MG63 (cell line): ENCODE data around the gene TACR3. TPM values are rescaled to one million over a fixed set of nuclear protein-coding genes. Genes with fewer than 3 reads are reported as not detected.
"Not testable (repeated sequence)": the region's sequence is repeated elsewhere in the genome, so short reads cannot be mapped to it uniquely, and the experiment has no call there.

Source experiments
- DNase-seq: peaks from one replicate; pipeline ENCODE4 v3.0.0-alpha.2; 2020
- H3K27me3 ChIP-seq: fragments of 250-450 bp; sonication (Bioruptor Pico); 2 replicates; pipeline ENCODE4 v1.5.1; 2020; ENCODE audit warnings: mild to moderate bottlenecking, moderate library complexity
- H3K36me3 ChIP-seq: fragments of 250-450 bp; sonication (Bioruptor Pico); 2 replicates; pipeline ENCODE4 v1.5.1; 2020; ENCODE audit warnings: mild to moderate bottlenecking, moderate library complexity
- H3K4me3 ChIP-seq: fragments of 250-450 bp; sonication (Bioruptor Pico); 2 replicates; pipeline ENCODE4 v1.5.1; 2020; ENCODE audit warnings: mild to moderate bottlenecking, moderate library complexity
- H3K9me3 ChIP-seq: fragments of 250-450 bp; sonication (Bioruptor Pico); 2 replicates; pipeline ENCODE4 v1.5.1; 2020; ENCODE audit warnings: mild to moderate bottlenecking, moderate library complexity
- total RNA-seq: library from RNA; depleted of rRNA; stranded (reverse); fragments of >200 nt; shearing (Covaris generic); gene quantifications from 2 replicates; pipeline ENCODE4 v1.2.3, GENCODE V29; 2014; ENCODE audit warnings: low replicate concordance

TACR3 gene
- total RNA-seq, 1 experiment from 2014 or later = not detected

GRCh38 chr4:103591841-103592240 is 127.9 kb downstream of the TACR3 start:
- no peak for DNase-seq

GRCh38 chr4:103567591-103567990 is 152.2 kb downstream of the TACR3 start:
- H3K36me3 ChIP-seq = no peaks in the 10 kb centered on the region
- H3K27me3 ChIP-seq = no peaks in the 10 kb centered on the region
- no peak overlapping the region for H3K4me3 ChIP-seq
- no peaks in the 10 kb centered on the region for H3K9me3 ChIP-seq
- DNase-seq = no peak

More at GRCh38 chr4:103591841-103592240, 127.9 kb downstream of the TACR3 start:
- Histone ChIP-seq H3K9me3 (no peaks in the 10 kb centered on the region), H3K36me3 (no peaks in the 10 kb centered on the region), H3K4me3 (no peak overlapping the region), H3K27me3 (no peaks in the 10 kb centered on the region)

- not testable (repeated sequence) for H3K9me3 ChIP-seq, DNase-seq, H3K4me3 ChIP-seq, H3K36me3 ChIP-seq, H3K27me3 ChIP-seq
These were observed 160.6 kb downstream of the TACR3 start for GRCh38 chr4:103559178-103559577.
